Measurements from ENCODE around the gene GAS5. TPM values are rescaled to one million over a fixed set of nuclear protein-coding genes. Genes with fewer than 3 reads are reported as not detected.
A peak's percentile ranks its signal among the peaks of the same experiment; 100 is the strongest.

GAS5 gene
- total and polyA plus RNA-seq, 9 of the 15 experiments (the other 6 are each of a cell fraction or from before 2014, with no cell fraction given), result 565 to 1,860 (median 1,006) TPM

- TF ChIP-seq MITF (IDR thresholded peaks at IDR 0.05) (peak; percentile 82; the same call in 1 of the 2 replicates), GTF2B (IDR thresholded peaks at IDR 0.05; ENCODE audit: extremely low read depth, insufficient read length) (peak; percentile 78), CBFA2T2 (conservative IDR thresholded peaks at IDR 0.05) (no peak), GTF2F1 (IDR thresholded peaks at IDR 0.05; ENCODE audit: low read depth, low read length) (peak; percentile 25), ETV5 (CRISPR knock-in tag; IDR thresholded peaks at IDR 0.05; ENCODE audit: low read depth) (peak; percentile 63), POLR2AphosphoS5 (IDR thresholded peaks at IDR 0.05; ENCODE audit: control insufficient read depth, insufficient read depth, low read depth, low read length) (peak; percentile 90), SAP30 (IDR thresholded peaks at IDR 0.05; ENCODE audit: borderline replicate concordance, insufficient read depth, low read depth, low read length, poor library complexity, severe bottlenecking) (peak; percentile 0), SUPT5H (IDR thresholded peaks at IDR 0.05) (peak; percentile 96), YY1 (IDR thresholded peaks at IDR 0.05; ENCODE audit: borderline replicate concordance in 1 of 3, control insufficient read depth in 1 of 3, extremely low read depth in 1 of 3, insufficient read depth in 3 of 3, insufficient read length in 1 of 3, insufficient replicate concordance in 2 of 3, low read depth in 1 of 3, low read length in 2 of 3) (peak; percentile 95 to 99 (median 97)), MCM2 (IDR thresholded peaks at IDR 0.05; ENCODE audit: low read depth) (no peak), BDP1 (IDR thresholded peaks at IDR 0.05; ENCODE audit: insufficient read depth, insufficient read length) (no peak), FOXM1 (IDR thresholded peaks at IDR 0.05; ENCODE audit: low read depth) (peak; percentile 95), FOXM1 (CRISPR knock-in tag; IDR thresholded peaks at IDR 0.05; ENCODE audit: low read depth) (peak; percentile 87; the same call in 1 of the 2 replicates), SPI1 (IDR thresholded peaks at IDR 0.05; ENCODE audit: borderline replicate concordance, low read depth, low read length) (0 out of 2 replicates have a peak, but pooled peaks have one; percentile 52), YBX1 (IDR thresholded peaks at IDR 0.05) (no peak), ZNF174 (CRISPR knock-in tag; IDR thresholded peaks at IDR 0.05) (no peak), THAP12 (CRISPR knock-in tag; IDR thresholded peaks at IDR 0.05) (peak; percentile 51; the same call in 1 of the 2 replicates), AFF1 (IDR thresholded peaks at IDR 0.05; ENCODE audit: low read depth in 1 of 2, partially characterized antibody in 2 of 2) (peak; percentile 67 to 90)
Observed at GRCh38 chr1:173824315-173825081, 43.3 kb downstream of the GAS5 start, which contains the start of the genes CENPL and DARS2 (continued).
